Peyer's patch (tissue), 4 donors: ENCODE results near the gene TMEM81.

ENCODE experiments used
- POLR2A ChIP-seq, 2 donors: fragments of 450-650 bp; IDR thresholded peaks; one replicate each; pipeline ENCODE4 v1.5.1; 2017; ENCODE audit warnings: antibody characterized with exemption in 2 of 2, mild to moderate bottlenecking in 2 of 2, moderate library complexity in 2 of 2
- TF ChIP-seq, protein P1 (sequence below), 6 experiments: fragments of 450-650 bp in 4 of 6; fragments of 200-600 bp in 2 of 6; sonication (generic) in 1 of 6; IDR thresholded peaks; one replicate each; pipeline ENCODE4 v1.5.1; 2017 to 2019; ENCODE audit warnings: antibody characterized with exemption in 6 of 6, mild to moderate bottlenecking in 3 of 6, moderate library complexity in 1 of 6

DNA sequence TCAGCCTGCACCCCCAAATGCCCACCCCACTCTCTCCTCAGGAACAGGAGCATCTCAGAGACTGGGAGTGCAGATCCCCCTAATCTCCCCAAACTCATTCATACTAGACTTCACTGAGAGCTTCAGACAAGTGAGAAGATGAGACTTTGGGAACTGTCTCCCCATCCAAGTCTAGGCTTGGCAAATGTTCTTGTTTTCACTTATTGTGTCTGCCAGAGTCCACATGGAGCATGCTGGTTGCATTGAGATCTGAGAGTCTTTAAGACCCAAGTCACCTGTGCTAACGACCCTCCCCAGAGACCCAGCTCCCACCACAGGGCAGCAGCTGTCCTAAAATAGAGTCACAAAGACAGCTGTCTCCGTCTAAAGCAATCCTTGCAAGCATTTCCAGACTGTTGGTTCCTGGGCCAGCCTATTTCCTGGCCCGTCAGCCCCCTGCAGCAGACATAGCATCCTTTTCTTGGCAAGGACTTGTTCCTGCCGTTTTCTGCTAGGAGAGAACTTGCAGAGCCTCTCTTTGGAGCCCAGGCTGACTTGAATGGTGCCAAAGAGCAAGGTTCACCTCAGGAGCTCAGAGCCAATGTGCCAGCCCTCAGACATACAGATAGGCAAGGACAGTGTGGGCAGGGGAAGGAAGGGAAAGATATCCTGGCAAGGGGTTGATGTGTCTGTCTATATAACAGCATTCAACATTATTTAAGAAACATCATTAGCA lies 43.1 kb downstream of the TMEM81 start:
- TF ChIP-seq, protein P1, sequence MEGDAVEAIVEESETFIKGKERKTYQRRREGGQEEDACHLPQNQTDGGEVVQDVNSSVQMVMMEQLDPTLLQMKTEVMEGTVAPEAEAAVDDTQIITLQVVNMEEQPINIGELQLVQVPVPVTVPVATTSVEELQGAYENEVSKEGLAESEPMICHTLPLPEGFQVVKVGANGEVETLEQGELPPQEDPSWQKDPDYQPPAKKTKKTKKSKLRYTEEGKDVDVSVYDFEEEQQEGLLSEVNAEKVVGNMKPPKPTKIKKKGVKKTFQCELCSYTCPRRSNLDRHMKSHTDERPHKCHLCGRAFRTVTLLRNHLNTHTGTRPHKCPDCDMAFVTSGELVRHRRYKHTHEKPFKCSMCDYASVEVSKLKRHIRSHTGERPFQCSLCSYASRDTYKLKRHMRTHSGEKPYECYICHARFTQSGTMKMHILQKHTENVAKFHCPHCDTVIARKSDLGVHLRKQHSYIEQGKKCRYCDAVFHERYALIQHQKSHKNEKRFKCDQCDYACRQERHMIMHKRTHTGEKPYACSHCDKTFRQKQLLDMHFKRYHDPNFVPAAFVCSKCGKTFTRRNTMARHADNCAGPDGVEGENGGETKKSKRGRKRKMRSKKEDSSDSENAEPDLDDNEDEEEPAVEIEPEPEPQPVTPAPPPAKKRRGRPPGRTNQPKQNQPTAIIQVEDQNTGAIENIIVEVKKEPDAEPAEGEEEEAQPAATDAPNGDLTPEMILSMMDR (IDR thresholded peaks at IDR 0.05), result no peak
- no peak for TF ChIP-seq POLR2A (IDR thresholded peaks at IDR 0.05)
